HG02970 (cell line): Measurements from ENCODE around the gene DHX34.
"Not testable (repeated sequence)": the region's sequence is repeated elsewhere in the genome, so short reads cannot be mapped to it uniquely, and the experiment has no call there.

Experiments
- ATAC-seq: cut with Tn5 transposase; IDR thresholded peaks from one replicate; pipeline ENCODE4 v1.9.1; 2021; ENCODE audit warnings: mild to moderate bottlenecking, moderate library complexity, moderate number of reproducible peaks; ENCODE audit not compliant: unreplicated experiment, low FRiP score

Gene DHX34

DNA sequence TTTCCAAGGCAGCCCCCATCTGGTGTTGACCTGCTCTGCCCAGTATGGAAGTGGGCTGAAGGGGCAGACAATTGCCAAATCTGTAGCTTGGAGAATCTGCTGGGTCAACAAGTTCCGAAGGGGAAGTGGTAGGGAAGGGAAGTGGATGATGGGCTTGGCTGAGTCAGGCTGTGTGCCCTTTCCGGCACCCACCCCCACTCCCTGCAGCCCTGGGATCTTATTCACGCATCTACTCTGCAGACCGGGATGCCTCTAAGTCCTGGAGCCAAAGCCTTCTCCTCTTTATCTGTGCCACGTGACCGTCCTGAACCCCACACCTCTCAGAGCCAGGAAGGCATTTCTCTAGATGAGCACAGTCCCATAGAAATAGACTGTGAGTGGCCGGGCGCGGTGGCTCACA lies 24.6 kb upstream of the DHX34 start:
- ATAC-seq: no peak

- no peak for ATAC-seq
Observed at GRCh38 chr19:47330466-47330869, 18.6 kb upstream of the DHX34 start.

DNA sequence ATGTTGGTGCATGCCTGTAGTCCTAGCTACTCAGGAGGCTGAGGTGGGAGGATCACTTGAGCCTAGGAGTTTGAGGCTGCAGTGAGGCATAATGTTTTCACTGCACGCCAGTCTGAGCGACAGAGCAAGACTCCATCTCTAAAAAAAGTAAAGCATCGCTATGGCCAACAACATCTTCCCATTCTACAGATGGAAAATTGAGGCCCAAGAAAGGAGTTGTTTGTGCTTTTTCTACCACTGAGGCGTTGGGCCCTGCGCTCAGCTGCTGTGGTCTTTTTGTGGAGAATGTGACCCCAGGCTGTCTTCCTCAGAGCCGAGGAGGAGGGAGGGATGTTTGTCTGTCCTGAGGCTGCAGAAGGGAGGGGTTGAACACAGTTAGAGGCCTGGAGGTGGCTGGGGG lies 17.6 kb upstream of the DHX34 start:
- no peak for ATAC-seq

DNA sequence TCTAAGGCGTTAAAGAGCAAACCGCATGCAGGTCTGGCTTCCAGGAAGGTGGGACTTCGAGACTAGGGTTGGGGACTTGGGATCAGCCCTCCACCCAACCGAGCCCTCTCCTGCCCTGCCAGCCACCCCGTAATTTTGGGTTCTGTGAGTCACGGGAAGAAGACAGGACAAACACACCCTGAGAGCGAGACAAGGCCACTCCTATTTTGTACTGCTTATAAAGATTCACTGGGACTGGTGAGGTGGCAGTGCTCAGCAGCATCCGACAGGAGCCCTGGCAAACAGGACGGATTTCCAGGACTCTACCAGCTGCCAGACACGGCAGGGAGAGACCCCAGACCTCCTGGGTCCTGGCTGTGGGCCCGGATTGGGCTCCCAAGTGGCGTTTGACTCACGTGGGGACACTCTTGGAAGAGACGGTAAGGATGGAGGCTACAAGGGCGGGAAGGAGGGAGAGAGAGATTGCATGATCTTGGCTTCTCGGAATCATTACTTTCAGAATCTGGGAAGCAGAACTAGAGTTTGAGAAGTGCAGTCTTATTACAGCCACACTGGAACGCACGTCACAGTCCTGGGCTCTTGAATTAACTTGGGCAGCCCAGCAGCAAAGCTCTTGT lies 17.1 kb upstream of the DHX34 start, which contains the start of gene C5AR2:
C5AR2 (plus strand) TSS at position 245 of the 617 bp plus-strand sequence. CDS start 8,625 bp downstream, outside the sequence.
- ATAC-seq: no peak

- not testable (repeated sequence) for ATAC-seq
Observed at GRCh38 chr19:47336765-47337718, 12.1 kb upstream of the DHX34 start.

GRCh38 chr19:47339196-47339880 lies 9.8 kb upstream of the DHX34 start:
- no peak for ATAC-seq

DNA sequence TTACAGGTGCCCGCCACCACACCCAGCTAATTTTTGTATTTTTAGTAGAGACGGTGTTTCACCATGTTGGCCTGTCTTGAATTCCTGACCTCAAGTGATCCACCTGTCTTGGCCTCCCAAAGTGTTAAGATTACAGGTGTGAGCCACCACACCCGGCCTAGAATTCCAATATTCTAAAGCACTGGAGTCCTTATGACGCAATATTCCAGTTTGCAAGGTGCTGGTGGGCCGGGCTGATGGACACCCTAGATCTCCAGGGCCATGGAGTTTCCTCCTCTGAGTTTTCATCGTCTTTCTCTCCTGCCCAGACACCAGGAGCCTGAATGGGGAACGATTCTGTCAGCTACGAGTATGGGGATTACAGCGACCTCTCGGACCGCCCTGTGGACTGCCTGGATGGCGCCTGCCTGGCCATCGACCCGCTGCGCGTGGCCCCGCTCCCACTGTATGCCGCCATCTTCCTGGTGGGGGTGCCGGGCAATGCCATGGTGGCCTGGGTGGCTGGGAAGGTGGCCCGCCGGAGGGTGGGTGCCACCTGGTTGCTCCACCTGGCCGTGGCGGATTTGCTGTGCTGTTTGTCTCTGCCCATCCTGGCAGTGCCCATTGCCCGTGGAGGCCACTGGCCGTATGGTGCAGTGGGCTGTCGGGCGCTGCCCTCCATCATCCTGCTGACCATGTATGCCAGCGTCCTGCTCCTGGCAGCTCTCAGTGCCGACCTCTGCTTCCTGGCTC lies 8.5 kb upstream of the DHX34 start:
- ATAC-seq: no peak

DNA sequence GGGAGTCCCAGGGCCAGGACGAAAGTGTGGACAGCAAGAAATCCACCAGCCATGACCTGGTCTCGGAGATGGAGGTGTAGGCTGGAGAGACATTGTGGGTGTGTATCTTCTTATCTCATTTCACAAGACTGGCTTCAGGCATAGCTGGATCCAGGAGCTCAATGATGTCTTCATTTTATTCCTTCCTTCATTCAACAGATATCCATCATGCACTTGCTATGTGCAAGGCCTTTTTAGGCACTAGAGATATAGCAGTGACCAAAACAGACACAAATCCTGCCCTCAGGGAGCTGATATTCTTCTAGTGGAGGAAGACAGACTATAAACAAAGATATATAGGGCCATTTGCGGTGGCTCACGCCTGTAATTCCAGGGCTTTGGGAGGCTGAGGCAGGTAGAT lies 7.4 kb upstream of the DHX34 start:
- no peak for ATAC-seq

GRCh38 chr19:47343194-47343802 lies 5.8 kb upstream of the DHX34 start:
- no peak for ATAC-seq

DNA sequence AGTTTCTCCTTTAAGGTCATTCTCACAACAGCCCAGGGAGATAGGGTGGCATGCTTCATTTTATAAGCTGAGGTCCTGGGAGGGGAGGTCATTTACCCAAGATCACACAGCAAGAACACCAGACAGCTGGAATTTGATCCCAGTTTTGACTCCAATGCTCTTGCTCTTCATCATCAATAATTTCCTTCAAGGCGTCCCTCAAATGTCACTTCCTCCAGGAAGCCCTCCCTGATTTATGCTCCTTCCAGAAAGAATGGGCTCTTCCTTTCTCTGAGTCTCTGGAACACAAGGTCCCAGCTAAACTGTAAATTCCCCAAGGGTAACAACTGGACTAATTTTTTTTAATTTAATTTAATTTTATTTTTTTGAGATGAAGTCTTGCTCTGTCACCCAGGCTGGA lies 4.7 kb upstream of the DHX34 start:
- ATAC-seq: no peak

- ATAC-seq: not testable (repeated sequence)
Observed at GRCh38 chr19:47346024-47346423, 3.1 kb upstream of the DHX34 start.

DNA sequence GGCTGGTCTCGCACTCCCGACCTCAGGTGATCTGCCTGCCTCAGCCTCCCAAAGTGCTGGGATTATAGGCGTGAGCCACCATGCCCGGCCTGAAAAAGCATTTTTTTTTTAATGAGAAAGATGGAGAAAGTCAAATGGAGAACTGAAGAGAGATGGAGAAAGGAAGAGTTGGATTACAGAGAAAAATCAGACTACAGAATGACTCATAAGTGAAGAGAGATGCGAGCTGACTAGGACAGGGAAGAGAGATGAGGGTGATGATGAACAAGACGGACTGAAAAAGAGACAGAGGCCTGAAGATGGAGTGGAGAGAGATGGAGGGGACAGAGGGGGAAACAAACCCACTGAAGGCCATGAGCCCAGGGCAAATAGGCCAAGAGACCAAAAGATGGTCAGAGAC lies 1.5 kb downstream of the DHX34 start:
- no peak for ATAC-seq

GRCh38 chr19:47351548-47351947 lies 2.4 kb downstream of the DHX34 start:
- ATAC-seq: no peak

DNA sequence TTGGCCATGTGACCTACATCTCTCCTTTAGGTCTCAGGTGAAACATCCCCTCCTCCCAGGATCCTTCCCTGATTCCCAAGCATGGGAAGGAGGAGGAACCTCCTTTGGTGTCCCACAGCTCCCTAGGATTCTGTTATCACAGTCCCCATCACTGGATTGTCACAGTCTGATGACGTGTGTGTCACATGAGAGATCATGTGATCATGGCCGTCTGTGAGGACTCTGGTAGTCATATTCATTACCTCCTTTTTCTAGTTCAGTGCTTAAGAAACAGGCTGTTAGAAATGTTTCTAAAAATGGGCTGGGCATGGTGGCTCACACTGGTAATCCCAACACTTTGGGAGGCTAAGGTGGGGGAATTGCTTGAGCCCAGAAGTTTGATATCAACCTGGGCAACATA lies 3.0 kb downstream of the DHX34 start:
- no peak for ATAC-seq

GRCh38 chr19:47353307-47353712 lies 4.2 kb downstream of the DHX34 start:
- ATAC-seq: no peak

DNA sequence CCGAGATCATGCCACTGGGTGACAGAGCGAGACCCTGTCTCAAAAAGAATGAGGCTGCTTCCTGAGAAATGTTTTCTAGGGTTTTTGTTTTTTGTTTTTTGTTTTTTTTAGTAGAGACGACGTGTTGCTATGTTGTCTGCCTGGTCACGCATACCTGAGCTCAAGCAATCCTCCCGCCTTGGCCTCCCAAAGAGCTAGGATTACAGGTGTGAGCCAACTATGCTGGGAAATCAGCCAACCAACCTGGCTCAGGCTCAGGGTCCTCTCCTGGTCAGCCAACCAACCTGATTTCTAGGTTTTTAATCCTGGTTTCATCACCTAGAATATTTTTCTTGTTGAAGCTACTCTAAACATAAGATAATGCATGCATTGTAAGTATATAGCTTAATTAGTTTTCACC lies 7.8 kb downstream of the DHX34 start:
- ATAC-seq: no peak

DNA sequence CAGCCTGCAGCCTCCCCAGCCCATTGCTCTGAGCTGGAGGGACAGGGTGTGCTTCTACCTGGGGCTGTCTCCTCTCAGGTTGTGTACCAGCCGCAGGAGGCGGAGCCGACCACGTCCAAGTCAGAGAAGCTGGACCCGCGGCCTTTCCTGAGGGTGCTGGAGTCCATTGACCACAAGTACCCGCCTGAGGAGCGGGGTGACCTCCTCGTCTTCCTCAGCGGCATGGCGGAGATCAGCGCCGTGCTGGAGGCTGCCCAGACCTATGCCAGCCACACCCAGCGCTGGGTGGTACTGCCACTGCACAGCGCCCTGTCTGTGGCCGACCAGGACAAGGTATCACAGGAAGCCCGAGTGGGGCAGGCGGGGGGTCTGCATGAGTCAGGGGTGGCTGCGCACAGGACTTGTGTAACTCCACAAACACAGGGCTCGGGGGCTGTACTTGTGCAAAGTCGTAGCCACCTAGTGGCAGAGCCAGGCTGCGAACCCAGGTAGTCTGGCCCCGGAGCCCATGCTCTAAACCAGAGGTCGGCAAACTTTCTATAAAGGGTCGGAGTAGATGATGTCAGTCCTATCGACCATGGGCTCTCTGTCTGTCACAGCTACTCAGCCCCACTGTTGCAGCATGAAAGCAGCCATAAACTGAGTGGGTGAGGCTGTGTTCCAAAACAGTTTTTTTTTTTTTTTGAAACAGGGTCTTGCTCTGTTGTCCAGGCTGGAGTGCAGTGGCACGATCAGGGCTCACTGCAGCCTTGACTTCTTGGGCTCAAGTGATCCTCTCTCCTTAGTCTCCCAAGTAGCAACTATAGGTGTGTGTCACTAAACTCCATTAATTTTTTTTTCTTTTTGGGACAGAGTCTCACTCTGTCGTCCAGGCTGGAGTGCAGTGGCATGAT lies 8.9 kb downstream of the DHX34 start:
- no peak for ATAC-seq

- ATAC-seq: no peak
Observed at GRCh38 chr19:47358936-47359335, 9.8 kb downstream of the DHX34 start.

DNA sequence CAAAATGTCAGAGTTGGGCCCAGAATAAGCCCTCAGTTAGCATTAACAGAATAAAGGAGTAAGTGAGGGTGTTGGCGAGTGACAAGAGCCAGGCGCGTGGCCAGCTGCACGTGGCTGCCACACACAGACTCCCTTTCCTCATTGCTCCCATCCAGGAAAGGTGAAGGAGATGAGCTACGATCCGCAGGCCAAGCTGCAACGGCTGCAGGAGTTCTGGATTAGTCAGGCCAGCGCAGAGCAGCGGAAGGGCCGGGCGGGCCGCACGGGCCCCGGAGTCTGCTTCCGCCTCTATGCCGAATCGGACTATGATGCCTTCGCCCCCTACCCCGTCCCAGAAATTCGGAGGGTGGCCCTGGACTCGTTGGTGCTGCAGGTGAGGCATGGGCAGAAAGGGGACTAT lies 13.2 kb downstream of the DHX34 start:
- ATAC-seq: no peak
